ENCODE measurements around the gene CCDC167. TPM values are rescaled to one million over a fixed set of nuclear protein-coding genes. Genes with fewer than 3 reads are reported as not detected.

Gene CCDC167
- total RNA-seq, 1 experiment from 2014 or later, result 89.8 TPM

Other genes starting within 250 kb of the CCDC167 start
- 5.5 and 5.9 TPM in 2 replicates for gene TBC1D22B, start 242.1 kb downstream of the CCDC167 start, total RNA-seq (2014; rRNA removed; shearing (Covaris generic))
- 0.78 and 0.84 TPM in 2 replicates for gene TMEM217, start 241.7 kb downstream of the CCDC167 start, total RNA-seq (2014; rRNA removed; shearing (Covaris generic))
- gene RNF8, start 145.9 kb downstream of the CCDC167 start, total RNA-seq (2014; rRNA removed; shearing (Covaris generic)), result 18.0 and 25.5 TPM in 2 replicates
- 26.4 and 27.4 TPM in 2 replicates for gene CMTR1, start 66.7 kb downstream of the CCDC167 start, total RNA-seq (2014; rRNA removed; shearing (Covaris generic))
- 4.0 and 4.5 TPM in 2 replicates for gene MDGA1, start 198.0 kb upstream of the CCDC167 start, total RNA-seq (2014; rRNA removed; shearing (Covaris generic))